Neutrophil (primary cell): ENCODE measurements around the gene ARHGAP22.
A peak's percentile ranks its signal among the peaks of the same experiment; 100 is the strongest.

Experiments
- H3K27ac ChIP-seq: fragments of 200-600 bp; sonication (generic); 2 replicates; pipeline ENCODE4 v1.5.1; 2016; ENCODE audit warnings: mild to moderate bottlenecking, moderate library complexity
- H3K27me3 ChIP-seq: fragments of 200-600 bp; sonication (generic); 2 replicates; pipeline ENCODE4 v1.6.0; 2016; ENCODE audit warnings: mild to moderate bottlenecking
- H3K36me3 ChIP-seq: fragments of 200-600 bp; sonication (generic); 2 replicates; pipeline ENCODE4 v1.5.1; 2017
- H3K4me1 ChIP-seq, 2 experiments: fragments of 200-600 bp in 1 of 2; sonication (generic) in 1 of 2; 1 replicate in 1 of 2; 2 replicates in 1 of 2; pipeline versions ENCODE4 v1.5.1 to v1.6.1; 2013 to 2016; ENCODE audit warnings: low read depth in 1 of 2, low read length in 1 of 2, mild to moderate bottlenecking in 1 of 2, moderate library complexity in 1 of 2; ENCODE audit not compliant: control insufficient read depth in 1 of 2, insufficient read depth in 1 of 2
- H3K4me3 ChIP-seq, 2 experiments: fragments of 200-600 bp in 1 of 2; sonication (generic) in 1 of 2; 1 replicate in 1 of 2; 2 replicates in 1 of 2; pipeline ENCODE4 v1.5.1; 2013 to 2016; ENCODE audit warnings: low read depth in 1 of 2, low read length in 1 of 2, mild to moderate bottlenecking in 1 of 2, moderate library complexity in 1 of 2
- H3K9me3 ChIP-seq: fragments of 200-600 bp; sonication (generic); 2 replicates; pipeline ENCODE4 v1.5.1; 2016
- TF ChIP-seq, protein P1 (sequence below): fragments of 200-600 bp; sonication (generic); IDR thresholded peaks from 2 replicates; pipeline ENCODE4 v1.5.1; 2016; ENCODE audit warnings: antibody characterized with exemption

ARHGAP22 gene

DNA sequence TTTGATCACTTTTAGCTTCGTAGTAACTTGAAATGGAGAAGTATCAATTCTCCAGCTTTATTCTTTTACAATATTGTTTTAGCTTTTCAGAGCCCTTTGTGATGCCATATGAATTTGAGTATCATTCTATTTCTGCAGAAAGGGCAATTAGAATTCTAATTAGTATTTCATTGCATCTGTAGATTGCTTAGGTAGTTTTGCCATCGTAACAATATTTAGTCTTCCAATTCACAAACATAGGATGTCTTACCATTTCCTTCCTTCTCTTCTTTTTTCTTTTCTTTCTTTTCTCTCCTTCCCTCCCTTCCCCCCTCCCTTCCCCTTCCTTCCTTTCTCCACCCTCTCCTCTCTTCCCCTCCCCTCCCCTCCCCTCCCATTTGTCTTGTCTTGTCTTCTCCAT is 193.4 kb downstream of the ARHGAP22 start:
- no peaks in the 10 kb centered on the region for H3K27me3 ChIP-seq
- peaks cover 10% of the 10 kb centered on the region for H3K36me3 ChIP-seq
- TF ChIP-seq, protein P1, sequence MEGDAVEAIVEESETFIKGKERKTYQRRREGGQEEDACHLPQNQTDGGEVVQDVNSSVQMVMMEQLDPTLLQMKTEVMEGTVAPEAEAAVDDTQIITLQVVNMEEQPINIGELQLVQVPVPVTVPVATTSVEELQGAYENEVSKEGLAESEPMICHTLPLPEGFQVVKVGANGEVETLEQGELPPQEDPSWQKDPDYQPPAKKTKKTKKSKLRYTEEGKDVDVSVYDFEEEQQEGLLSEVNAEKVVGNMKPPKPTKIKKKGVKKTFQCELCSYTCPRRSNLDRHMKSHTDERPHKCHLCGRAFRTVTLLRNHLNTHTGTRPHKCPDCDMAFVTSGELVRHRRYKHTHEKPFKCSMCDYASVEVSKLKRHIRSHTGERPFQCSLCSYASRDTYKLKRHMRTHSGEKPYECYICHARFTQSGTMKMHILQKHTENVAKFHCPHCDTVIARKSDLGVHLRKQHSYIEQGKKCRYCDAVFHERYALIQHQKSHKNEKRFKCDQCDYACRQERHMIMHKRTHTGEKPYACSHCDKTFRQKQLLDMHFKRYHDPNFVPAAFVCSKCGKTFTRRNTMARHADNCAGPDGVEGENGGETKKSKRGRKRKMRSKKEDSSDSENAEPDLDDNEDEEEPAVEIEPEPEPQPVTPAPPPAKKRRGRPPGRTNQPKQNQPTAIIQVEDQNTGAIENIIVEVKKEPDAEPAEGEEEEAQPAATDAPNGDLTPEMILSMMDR: no peak
- H3K27ac ChIP-seq: no peak overlapping the region
- H3K4me3 ChIP-seq: no peak overlapping the region
- no peaks in the 10 kb centered on the region for H3K9me3 ChIP-seq
- H3K4me1 ChIP-seq: no peaks in the 10 kb centered on the region

DNA sequence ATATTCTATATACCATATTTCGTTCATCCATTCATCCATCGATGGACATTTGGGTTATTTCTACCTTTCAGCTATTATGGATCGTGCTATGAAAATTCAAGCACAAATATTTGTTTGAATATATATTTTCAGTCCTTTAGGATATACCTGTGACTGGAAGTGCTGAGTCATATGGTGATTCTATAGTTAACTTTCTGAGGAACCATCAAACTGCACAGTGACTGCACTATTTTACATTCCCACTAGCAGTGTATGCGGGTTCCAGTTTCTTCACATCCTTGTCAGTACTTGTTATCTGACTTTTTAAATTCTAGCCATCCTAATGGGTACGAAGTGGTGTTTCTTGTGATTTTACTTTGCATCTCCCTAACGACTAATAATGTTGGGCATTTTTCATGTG is 194.4 kb downstream of the ARHGAP22 start:
- H3K36me3 ChIP-seq: peaks cover 10% of the 10 kb centered on the region

DNA sequence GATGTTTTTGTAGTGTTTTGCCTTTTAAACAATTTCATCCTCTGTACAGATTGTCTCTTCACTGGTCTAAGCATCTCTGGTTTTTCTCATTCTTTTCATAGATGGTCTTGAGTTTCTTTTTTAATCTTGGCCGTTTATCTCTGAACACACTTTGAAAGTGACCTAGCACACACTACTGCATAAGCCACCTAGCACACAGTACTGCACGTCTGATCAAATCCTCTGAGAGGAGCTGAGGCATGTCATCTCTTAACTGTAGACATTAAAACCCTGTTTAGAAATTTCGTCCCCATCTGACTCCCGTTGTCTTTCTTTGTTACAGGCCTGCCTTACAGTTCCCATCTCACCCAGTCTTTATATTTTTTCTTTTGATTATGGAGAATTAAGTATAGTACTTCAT is 198.2 kb downstream of the ARHGAP22 start:
- TF ChIP-seq, protein P1: no peak
- peaks cover 10% of the 10 kb centered on the region for H3K36me3 ChIP-seq
- peaks cover 3 to 6% of the 10 kb centered on the region in 2 experiments for H3K4me1 ChIP-seq
- H3K27me3 ChIP-seq: no peaks in the 10 kb centered on the region
- no peaks in the 10 kb centered on the region for H3K9me3 ChIP-seq
- no peak overlapping the region for H3K27ac ChIP-seq
- no peak overlapping the region for H3K4me3 ChIP-seq

More for the DNA sequence above, 194.4 kb downstream of the ARHGAP22 start:
- H3K4me3 ChIP-seq: no peak overlapping the region
- no peaks in the 10 kb centered on the region for H3K27me3 ChIP-seq
- H3K27ac ChIP-seq: no peak overlapping the region
- no peaks in the 10 kb centered on the region for H3K4me1 ChIP-seq
- TF ChIP-seq, protein P1: no peak
- no peaks in the 10 kb centered on the region for H3K9me3 ChIP-seq

DNA sequence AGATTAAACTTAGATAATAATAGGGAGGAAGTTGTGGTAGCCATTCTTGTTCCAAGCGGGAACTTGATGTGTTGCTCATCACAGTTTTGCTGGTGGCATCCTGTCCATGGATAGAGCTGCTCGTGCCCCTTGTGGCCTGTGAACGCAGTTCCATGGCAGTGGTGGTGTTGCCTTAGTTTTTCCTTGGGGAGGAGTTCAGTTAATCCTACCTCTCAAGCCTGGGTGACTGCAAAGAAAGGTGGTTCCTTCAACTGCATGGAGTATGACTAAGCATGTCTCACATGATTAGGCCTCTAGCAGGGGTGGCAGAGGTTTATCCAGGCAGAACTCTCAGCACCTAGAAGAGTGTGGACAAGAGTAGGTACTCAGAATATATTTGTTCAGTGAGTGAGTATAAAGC is 198.7 kb downstream of the ARHGAP22 start:
- no peak overlapping the region for H3K4me3 ChIP-seq
- H3K4me1 ChIP-seq: peaks cover 3 to 6% of the 10 kb centered on the region in 2 experiments
- H3K9me3 ChIP-seq: no peaks in the 10 kb centered on the region
- peaks cover 10% of the 10 kb centered on the region for H3K36me3 ChIP-seq
- H3K27ac ChIP-seq: peak overlapping the region; percentile 2
- no peaks in the 10 kb centered on the region for H3K27me3 ChIP-seq
- TF ChIP-seq, protein P1: no peak

DNA sequence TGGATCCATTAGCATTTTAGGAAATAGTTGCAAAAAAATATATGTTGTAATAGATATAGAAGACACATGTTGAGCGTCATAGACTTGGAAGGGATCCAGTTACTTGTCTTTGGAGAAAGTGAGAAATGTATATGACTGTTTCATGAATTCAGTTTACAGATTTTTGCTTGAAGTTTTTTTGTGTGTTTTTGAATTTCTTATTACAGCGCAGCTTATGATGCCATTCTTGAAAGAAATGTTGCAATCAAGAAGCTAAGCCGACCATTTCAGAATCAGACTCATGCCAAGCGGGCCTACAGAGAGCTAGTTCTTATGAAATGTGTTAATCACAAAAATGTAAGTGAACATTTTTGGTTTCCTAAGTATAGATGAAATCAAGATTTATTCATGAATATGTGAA is 200.2 kb downstream of the ARHGAP22 start:
- H3K36me3 ChIP-seq: no peaks in the 10 kb centered on the region
- peaks cover 3 to 6% of the 10 kb centered on the region in 2 experiments for H3K4me1 ChIP-seq
- no peak overlapping the region for H3K27ac ChIP-seq
- H3K9me3 ChIP-seq: no peaks in the 10 kb centered on the region
- TF ChIP-seq, protein P1: no peak
- no peak overlapping the region for H3K4me3 ChIP-seq
- H3K27me3 ChIP-seq: no peaks in the 10 kb centered on the region

DNA sequence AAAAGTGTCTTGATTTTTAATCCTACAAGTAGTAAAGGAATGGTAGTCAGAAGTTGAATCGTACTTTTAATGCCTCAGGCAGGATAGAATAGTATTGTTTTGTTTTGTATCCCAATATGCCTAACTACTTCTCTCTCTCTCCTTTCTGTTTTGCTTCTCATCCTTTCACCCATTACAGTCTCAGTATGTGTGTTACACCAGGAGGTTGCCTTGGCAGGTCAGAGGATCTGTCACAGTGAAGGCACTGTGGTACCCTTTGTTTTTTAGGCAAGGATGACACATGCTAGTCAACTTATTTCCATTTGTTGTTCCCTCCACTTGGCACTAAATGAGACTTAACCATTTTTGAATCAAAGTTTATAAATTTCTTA is 204.0 kb downstream of the ARHGAP22 start:
- TF ChIP-seq, protein P1: no peak
- peaks cover 3 to 16% of the 10 kb centered on the region in 2 experiments for H3K4me1 ChIP-seq
- H3K4me3 ChIP-seq: no peak overlapping the region
- no peaks in the 10 kb centered on the region for H3K9me3 ChIP-seq
- no peaks in the 10 kb centered on the region for H3K27me3 ChIP-seq
- no peak overlapping the region for H3K27ac ChIP-seq
- H3K36me3 ChIP-seq: no peaks in the 10 kb centered on the region
